ENCODE data around the gene NUAK2.

DNA sequence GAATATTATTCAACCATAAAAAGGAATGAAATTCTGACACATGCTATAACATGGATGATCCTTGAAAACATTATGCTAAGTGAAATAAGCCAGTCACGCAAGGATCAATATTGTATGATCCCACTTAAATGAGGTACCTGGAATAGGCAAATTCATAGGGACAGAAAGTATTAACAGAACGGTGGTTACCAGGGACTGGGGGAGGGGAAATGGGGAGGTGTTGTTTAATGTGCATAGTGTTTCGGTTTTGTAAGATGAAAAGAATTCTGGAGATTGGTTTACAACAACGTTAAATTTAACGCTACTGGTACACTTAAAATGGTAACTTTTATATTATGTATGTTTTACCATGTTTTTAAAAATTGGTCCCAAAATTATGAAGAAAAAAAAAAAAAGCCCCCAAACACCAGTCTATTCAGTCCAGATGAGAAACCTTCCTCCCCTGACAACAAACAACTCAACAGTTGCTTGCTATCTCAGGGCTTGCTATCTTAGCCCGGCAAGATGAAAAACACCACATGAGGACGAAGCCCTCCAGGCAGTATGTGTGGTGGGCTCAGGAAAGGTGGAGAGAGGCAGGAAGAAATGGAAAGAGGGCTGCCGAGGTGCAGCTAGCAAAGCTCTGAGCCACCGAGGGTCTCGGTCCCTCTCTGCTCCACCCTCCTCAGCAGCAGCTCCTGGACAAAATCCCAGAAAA lies 8.5 kb downstream of the NUAK2 start:
- no peak for TF ChIP-seq POLR2A (IDR thresholded peaks at IDR 0.05)
- TF ChIP-seq CTCF (IDR thresholded peaks at IDR 0.05): no peak
